K562 (cell line): ENCODE measurements around the gene ARHGEF7. TPM values are rescaled to one million over a fixed set of nuclear protein-coding genes. Genes with fewer than 3 reads are reported as not detected.

Experiments
- ATAC-seq: fragments of 200-7000 bp; cut with Tn5 transposase; 3 replicates; pipeline ENCODE4 v1.9.1; 2020; ENCODE audit warnings: moderate library complexity
- BruUV-seq: library from RNA; stranded (reverse); fragments of 400-500 nt; replicated peaks from 2 replicates; lab custom pipeline; 2021; lab: Mats Ljungman, UMichigan
- CTCF ChIA-PET: fragments of 300-600 bp; formaldehyde crosslinking; extraction: SDS; loops from one replicate; lab custom pipeline; 2021; ENCODE audit warnings: low intra/inter-chr PET ratio; lab: Yijun Ruan, JAX
- POLR2A ChIA-PET: fragments of 300-600, 350-650 bp; sonication (Branson Sonifier 250); formaldehyde crosslinking; extraction: SDS; loops from one replicate; lab custom pipeline; 2021; ENCODE audit warnings: antibody characterized with exemption, inconsistent platforms; lab: Yijun Ruan, JAX
- DNase-seq, 4 experiments: peaks; one replicate each; pipeline versions ENCODE4 v3.0.0 to v3.0.0-alpha.2; 2011 to 2018; ENCODE audit warnings: low spot score in 3 of 4, mixed read lengths in 3 of 4; ENCODE audit errors: extremely low read depth in 1 of 4
- FAIRE-seq: peaks from 2 replicates; lab custom pipeline; 2011; peaks lifted over from hg19 to GRCh38; lab: Jason Lieb, UNC
- H2AFZ ChIP-seq: 2 replicates; pipeline ENCODE4 v1.6.0; 2011; ENCODE audit warnings: low read depth, low read length, control low read depth, inconsistent platforms
- H3K27ac ChIP-seq: fragments of 200-600 bp; 3 replicates; pipeline ENCODE4 v1.8.0; 2011; ENCODE audit warnings: low read depth, mild to moderate bottlenecking, control low read depth, inconsistent platforms, low read length, moderate library complexity, mixed read lengths; ENCODE audit errors: extremely low read depth
- H3K27me3 ChIP-seq, 2 experiments: fragments of 300-600 bp in 1 of 2; 2 replicates in 1 of 2; 3 replicates in 1 of 2; pipeline versions ENCODE4 v1.6.0 to v1.8.0; 2011; ENCODE audit warnings: inconsistent platforms in 2 of 2, low read length in 2 of 2, mild to moderate bottlenecking in 1 of 2, mixed read lengths in 1 of 2, moderate library complexity in 1 of 2; ENCODE audit not compliant: control insufficient read depth in 2 of 2, insufficient read depth in 2 of 2
- H3K36me3 ChIP-seq: fragments of 300-600 bp; 3 replicates; pipeline ENCODE4 v1.8.0; 2011; ENCODE audit warnings: mild to moderate bottlenecking, low read length, inconsistent platforms; ENCODE audit not compliant: control insufficient read depth, insufficient read depth
- H3K4me1 ChIP-seq, 2 experiments: fragments of 200-600 bp in 1 of 2; replicated peaks in 1 of 2; 2 replicates in 1 of 2; 3 replicates in 1 of 2; pipeline versions ENCODE4 v1.5.1 to v1.8.0; 2011; ENCODE audit warnings: inconsistent platforms in 2 of 2, low read length in 2 of 2, mild to moderate bottlenecking in 1 of 2, mixed read lengths in 1 of 2, moderate library complexity in 1 of 2; ENCODE audit not compliant: control insufficient read depth in 2 of 2, insufficient read depth in 2 of 2
- H3K4me2 ChIP-seq: 2 replicates; pipeline ENCODE4 v1.6.1; 2011; ENCODE audit warnings: low read length, control low read depth, inconsistent platforms, mixed read lengths; ENCODE audit not compliant: insufficient read depth
- H3K4me3 ChIP-seq: fragments of 200-600 bp; sonication (generic), shearing (Covaris generic); 2 replicates; pipeline ENCODE4 v1.5.1; 2016; ENCODE audit warnings: control low read depth, inconsistent platforms
- H3K79me2 ChIP-seq: fragments of 200-600 bp; 3 replicates; pipeline ENCODE4 v1.8.0; 2011; ENCODE audit warnings: low read length, inconsistent platforms; ENCODE audit not compliant: control insufficient read depth, insufficient read depth
- H3K9ac ChIP-seq, 2 experiments: 2 replicates each; pipeline versions ENCODE4 v1.6.0 to v1.6.1; 2011; ENCODE audit warnings: low read depth in 2 of 2, low read length in 2 of 2, control low read depth in 1 of 2, inconsistent platforms in 1 of 2, mild to moderate bottlenecking in 1 of 2, mixed read lengths in 1 of 2; ENCODE audit not compliant: insufficient read depth in 1 of 2
- H3K9me1 ChIP-seq: one replicate; pipeline ENCODE4 v1.6.0; 2011; ENCODE audit warnings: inconsistent platforms, mild to moderate bottlenecking, low read length, moderate library complexity; ENCODE audit not compliant: control insufficient read depth, insufficient read depth
- H3K9me3 ChIP-seq: replicated peaks from 2 replicates; pipeline ENCODE4 v1.5.1; 2011; ENCODE audit warnings: low read depth, low read length, inconsistent platforms; ENCODE audit not compliant: control insufficient read depth, insufficient read depth
- H4K20me1 ChIP-seq: replicated peaks from 2 replicates; pipeline ENCODE4 v1.6.1; 2011; ENCODE audit warnings: low read length, inconsistent platforms, mixed read lengths; ENCODE audit not compliant: control insufficient read depth, insufficient read depth
- ARNT ChIP-seq, 2 experiments: fragments of 450-650 bp; IDR thresholded peaks; 2 replicates each; pipeline ENCODE4 v1.6.1; 2016; ENCODE audit warnings: mild to moderate bottlenecking in 1 of 2
- BRD4 ChIP-seq: fragments of 200-600 bp; sonication (generic); IDR thresholded peaks from 2 replicates; pipeline ENCODE4 v1.6.1; 2017; ENCODE audit warnings: inconsistent platforms
- CREB3L1 ChIP-seq: fragments of 450-650 bp; IDR thresholded peaks from 2 replicates; pipeline ENCODE4 v1.6.1; 2014; ENCODE audit warnings: low read depth, mild to moderate bottlenecking, moderate library complexity, borderline replicate concordance
- EHMT2 ChIP-seq: fragments of 450-650 bp; IDR thresholded peaks from 2 replicates; pipeline ENCODE4 v1.6.1; 2018; ENCODE audit warnings: antibody characterized with exemption
- HDAC2 ChIP-seq: fragments of 450-650 bp; IDR thresholded peaks from 2 replicates; pipeline ENCODE4 v1.6.1; 2016; ENCODE audit warnings: mild to moderate bottlenecking
- KDM4B ChIP-seq, 2 experiments: fragments of 450-650 bp in 1 of 2; sonication (generic) in 1 of 2; IDR thresholded peaks; 2 replicates each; pipeline ENCODE4 v1.6.1; 2016 to 2017; ENCODE audit warnings: borderline replicate concordance in 2 of 2, antibody characterized with exemption in 1 of 2, low read depth in 1 of 2, mild to moderate bottlenecking in 1 of 2
- POLR2B ChIP-seq: fragments of 450-650 bp; IDR thresholded peaks from 2 replicates; pipeline ENCODE4 v1.6.1; 2018; ENCODE audit warnings: low read depth; ENCODE audit not compliant: partially characterized antibody
- PRPF4 ChIP-seq: fragments of 200-400 bp; formaldehyde crosslinking; IDR thresholded peaks from one replicate; pipeline ENCODE4 v1.6.1; 2017; ENCODE audit warnings: low read length, low read depth, mild to moderate bottlenecking; ENCODE audit not compliant: insufficient read depth, poor library complexity, severe bottlenecking
- RAD21 ChIP-seq, 2 experiments: fragments of 250-450 bp in 1 of 2; fragments of 450-650 bp in 1 of 2; sonication (Bioruptor Pico) in 1 of 2; formaldehyde crosslinking in 1 of 2; IDR thresholded peaks in 1 of 2; conservative IDR thresholded peaks in 1 of 2; 2 replicates each; pipeline versions ENCODE4 v1.4.0 to v1.8.0; 2020 to 2022; ENCODE audit warnings: mild to moderate bottlenecking in 2 of 2, moderate library complexity in 1 of 2
- SUPT5H ChIP-seq: fragments of 450-650 bp; IDR thresholded peaks from 2 replicates; pipeline ENCODE4 v1.6.1; 2016
- ZFP36 ChIP-seq: fragments of 150-350 bp; IDR thresholded peaks from 2 replicates; pipeline ENCODE4 v1.6.1; 2018; ENCODE audit warnings: low read length, low read depth; ENCODE audit not compliant: partially characterized antibody
- ZNF124 ChIP-seq: sonication (generic); formaldehyde crosslinking; IDR thresholded peaks from 2 replicates; pipeline ENCODE4 v1.8.1; 2022; ENCODE audit warnings: missing genetic modification reagents
- WGBS: fragments of 100-300 bp; shearing (Covaris generic); methylation state at CpG from one replicate; pipeline ENCODE4 v1.1.6; 2016; ENCODE audit warnings: low coverage, mixed read lengths; ENCODE audit not compliant: insufficient coverage; ENCODE audit errors: missing lambda C conversion rate; 5-methylcytosine and 5-hydroxymethylcytosine counted together
- in situ Hi-C: fragments of 300-500 bp; cut with MboI; formaldehyde crosslinking; loops from 4 replicates; pipeline ENCODE4 v1.15.0; 2018; ENCODE audit warnings: inconsistent platforms, mixed read lengths
- intact Hi-C: fragments of 100-400 bp; cut with micrococcal nuclease; formaldehyde crosslinking; loops from 2 replicates; pipeline ENCODE4 v1.14.2; 2022
- polyA plus RNA-seq, 8 experiments: library from polyadenylated mRNA; depleted of rRNA in 4 of 8; stranded (reverse) in 5 of 8; unstranded in 3 of 8; fragments of >200 nt; fragmentation: Nextera tagmentation in 2 of 8; fragmentation: Illumina TruSeq in 1 of 8; extraction: Ambion mirVana in 2 of 8; extraction: Trizol in 1 of 8; gene quantifications; 2 replicates each; pipeline versions ENCODE4 v1.2.1 to v1.2.3, GENCODE V29; 2011 to 2014; ENCODE audit warnings: inconsistent platforms in 1 of 8, missing spikeins in 1 of 8
- total RNA-seq, 7 experiments: library from RNA; depleted of rRNA in 6 of 7; stranded (reverse); fragments of >200 nt in 6 of 7; fragmentation: Illumina TruSeq in 2 of 7; extraction: Trizol in 2 of 7; gene quantifications; 2 replicates each; pipeline versions ENCODE4 v1.2.1 to v1.2.3, GENCODE V29; 2011 to 2021; ENCODE audit warnings: low replicate concordance in 1 of 7
- TF ChIP-seq, protein P1 (sequence below): IDR thresholded peaks from 2 replicates; pipeline ENCODE4 v1.6.1; 2012; ENCODE audit warnings: low read depth, low read length, improper control_type of control experiment, borderline replicate concordance
- TF ChIP-seq, protein P2 (sequence below): fragments of 250-450 bp; sonication (Bioruptor Pico); IDR thresholded peaks from 2 replicates; pipeline ENCODE4 v1.5.0; 2021
- TF ChIP-seq, protein P3 (sequence below): fragments of 250-450 bp; sonication (Bioruptor Pico); IDR thresholded peaks from 2 replicates; pipeline ENCODE4 v1.8.0; 2022; ENCODE audit warnings: moderate library complexity, mild to moderate bottlenecking, inconsistent platforms
- TF ChIP-seq, protein P4 (sequence below): fragments of 450-650 bp; IDR thresholded peaks from 2 replicates; pipeline ENCODE4 v1.6.1; 2016; ENCODE audit warnings: antibody characterized with exemption

ARHGEF7 gene
- total and polyA plus RNA-seq, 9 of the 15 experiments (the other 6 are each of a cell fraction or from before 2014, with no cell fraction given) = 2.1 to 26.8 (median 17.5) TPM

DNA sequence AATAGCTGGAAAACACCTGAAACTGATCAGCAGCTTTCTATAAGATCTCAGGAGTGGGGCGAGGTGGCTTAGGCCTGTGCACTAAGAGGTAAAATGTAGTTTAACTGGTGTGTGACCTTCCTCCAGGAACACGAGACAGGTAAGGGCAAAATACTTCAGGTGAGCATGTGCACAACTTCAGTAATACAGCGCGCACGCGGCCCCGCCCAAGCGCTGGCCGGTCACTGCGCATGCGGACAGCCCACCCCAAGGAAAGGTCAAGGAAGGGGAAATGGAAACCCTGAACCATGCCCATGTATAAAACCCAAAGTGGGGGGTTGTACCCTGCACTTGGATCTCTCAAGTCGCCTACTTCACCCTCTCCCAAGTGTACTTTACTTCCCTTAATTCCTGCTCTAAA lies 49.4 kb upstream of the ARHGEF7 start:
- H3K27ac ChIP-seq = no peak overlapping the region
- FAIRE-seq = no peak
- no peaks in the 10 kb centered on the region for H3K79me2 ChIP-seq
- CTCF ChIA-PET = no interaction called here
- no peaks in the 10 kb centered on the region; a peak in 3 of 5 replicates for H3K27me3 ChIP-seq
- POLR2A ChIA-PET = interaction anchor here (0.6 kb wide), 1 partner anchor 170 kb away, joined by 3 read pairs; no protein-coding TSS in a partner anchor
- intact Hi-C loops = loop anchor here (2.0 kb wide), 1 partner anchor 157 kb away; no protein-coding TSS in a partner anchor
- 54% methylated on average over 11 of the region's 12 CpGs for WGBS
- no TSS peak for BruUV-seq
- in situ Hi-C loops = loop anchor here (25.0 kb wide), 1 partner anchor 253 kb away; no protein-coding TSS in a partner anchor
- ATAC-seq = no peak
- no peaks in the 10 kb centered on the region for H3K9me1 ChIP-seq
- H3K4me3 ChIP-seq = no peak overlapping the region
- no peak for DNase-seq
- no peaks in the 10 kb centered on the region for H4K20me1 ChIP-seq
- H3K9me3 ChIP-seq = no peaks in the 10 kb centered on the region
- peaks cover 0 to 6% of the 10 kb centered on the region in 2 experiments; a peak in 2 of 5 replicates for H3K4me1 ChIP-seq
- no peak overlapping the region for H2AFZ ChIP-seq
- no peak overlapping the region for H3K9ac ChIP-seq
- H3K4me2 ChIP-seq = no peak overlapping the region
- no peaks in the 10 kb centered on the region for H3K36me3 ChIP-seq
- TF ChIP-seq ZNF124 (CRISPR knock-in tag) (no peak), SUPT5H (no peak), HDAC2 (no peak), BRD4 (no peak), CREB3L1 (no peak), PRPF4 (no peak), RAD21 (CRISPR knock-in tag; conservative IDR thresholded peaks at IDR 0.05 in 1 of 2, IDR thresholded peaks at IDR 0.05 in 1 of 2) (no peak), EHMT2 (no peak), KDM4B (IDR thresholded peaks at IDR 0.05; ENCODE audit: borderline replicate concordance in 2 of 2, low read depth in 1 of 2) (no peak), ZFP36 (no peak), POLR2B (no peak), ARNT (IDR thresholded peaks at IDR 0.05) (no peak)
- TF ChIP-seq, protein P1, sequence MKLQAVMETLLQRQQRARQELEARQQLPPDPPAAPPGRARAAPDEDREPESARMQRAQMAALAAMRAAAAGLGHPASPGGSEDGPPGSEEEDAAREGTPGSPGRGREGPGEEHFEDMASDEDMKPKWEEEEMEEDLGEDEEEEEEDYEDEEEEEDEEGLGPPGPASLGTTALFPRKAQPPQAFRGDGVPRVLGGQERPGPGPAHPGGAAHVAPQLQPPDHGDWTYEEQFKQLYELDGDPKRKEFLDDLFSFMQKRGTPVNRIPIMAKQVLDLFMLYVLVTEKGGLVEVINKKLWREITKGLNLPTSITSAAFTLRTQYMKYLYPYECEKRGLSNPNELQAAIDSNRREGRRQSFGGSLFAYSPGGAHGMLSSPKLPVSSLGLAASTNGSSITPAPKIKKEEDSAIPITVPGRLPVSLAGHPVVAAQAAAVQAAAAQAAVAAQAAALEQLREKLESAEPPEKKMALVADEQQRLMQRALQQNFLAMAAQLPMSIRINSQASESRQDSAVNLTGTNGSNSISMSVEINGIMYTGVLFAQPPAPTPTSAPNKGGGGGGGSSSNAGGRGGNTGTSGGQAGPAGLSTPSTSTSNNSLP = no peak
- TF ChIP-seq, protein P2, sequence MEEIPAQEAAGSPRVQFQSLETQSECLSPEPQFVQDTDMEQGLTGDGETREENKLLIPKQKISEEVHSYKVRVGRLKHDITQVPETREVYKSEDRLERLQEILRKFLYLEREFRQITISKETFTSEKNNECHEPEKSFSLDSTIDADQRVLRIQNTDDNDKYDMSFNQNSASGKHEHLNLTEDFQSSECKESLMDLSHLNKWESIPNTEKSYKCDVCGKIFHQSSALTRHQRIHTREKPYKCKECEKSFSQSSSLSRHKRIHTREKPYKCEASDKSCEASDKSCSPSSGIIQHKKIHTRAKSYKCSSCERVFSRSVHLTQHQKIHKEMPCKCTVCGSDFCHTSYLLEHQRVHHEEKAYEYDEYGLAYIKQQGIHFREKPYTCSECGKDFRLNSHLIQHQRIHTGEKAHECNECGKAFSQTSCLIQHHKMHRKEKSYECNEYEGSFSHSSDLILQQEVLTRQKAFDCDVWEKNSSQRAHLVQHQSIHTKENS = no peak
- TF ChIP-seq, protein P3, sequence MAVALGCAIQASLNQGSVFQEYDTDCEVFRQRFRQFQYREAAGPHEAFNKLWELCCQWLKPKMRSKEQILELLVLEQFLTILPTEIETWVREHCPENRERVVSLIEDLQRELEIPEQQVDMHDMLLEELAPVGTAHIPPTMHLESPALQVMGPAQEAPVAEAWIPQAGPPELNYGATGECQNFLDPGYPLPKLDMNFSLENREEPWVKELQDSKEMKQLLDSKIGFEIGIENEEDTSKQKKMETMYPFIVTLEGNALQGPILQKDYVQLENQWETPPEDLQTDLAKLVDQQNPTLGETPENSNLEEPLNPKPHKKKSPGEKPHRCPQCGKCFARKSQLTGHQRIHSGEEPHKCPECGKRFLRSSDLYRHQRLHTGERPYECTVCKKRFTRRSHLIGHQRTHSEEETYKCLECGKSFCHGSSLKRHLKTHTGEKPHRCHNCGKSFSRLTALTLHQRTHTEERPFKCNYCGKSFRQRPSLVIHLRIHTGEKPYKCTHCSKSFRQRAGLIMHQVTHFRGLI (CRISPR knock-in tag) = no peak
- TF ChIP-seq, protein P4, sequence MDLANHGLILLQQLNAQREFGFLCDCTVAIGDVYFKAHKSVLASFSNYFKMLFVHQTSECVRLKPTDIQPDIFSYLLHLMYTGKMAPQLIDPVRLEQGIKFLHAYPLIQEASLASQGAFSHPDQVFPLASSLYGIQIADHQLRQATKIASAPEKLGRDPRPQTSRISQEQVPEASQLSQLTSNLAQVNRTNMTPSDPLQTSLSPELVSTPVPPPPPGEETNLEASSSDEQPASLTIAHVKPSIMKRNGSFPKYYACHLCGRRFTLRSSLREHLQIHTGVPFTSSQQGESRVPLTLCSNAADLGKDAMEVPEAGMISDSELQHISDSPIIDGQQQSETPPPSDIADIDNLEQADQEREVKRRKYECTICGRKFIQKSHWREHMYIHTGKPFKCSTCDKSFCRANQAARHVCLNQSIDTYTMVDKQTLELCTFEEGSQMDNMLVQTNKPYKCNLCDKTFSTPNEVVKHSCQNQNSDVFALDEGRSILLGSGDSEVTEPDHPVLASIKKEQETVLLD = no peak
